GM12878 (cell line): ENCODE results near the gene UST. TPM values are rescaled to one million over a fixed set of nuclear protein-coding genes. Genes with fewer than 3 reads are reported as not detected.

Experiments used
- IKZF1 ChIP-seq: fragments of 450-650 bp; conservative IDR thresholded peaks from 2 replicates; pipeline ENCODE4 v1.6.1; 2017; ENCODE audit warnings: antibody characterized with exemption, mild to moderate bottlenecking
- MYB ChIP-seq: fragments of 150-350 bp; IDR thresholded peaks from 2 replicates; pipeline ENCODE4 v1.6.1; 2014; ENCODE audit warnings: mild to moderate bottlenecking, low read depth, low read length, borderline replicate concordance
- NFYA ChIP-seq: IDR thresholded peaks from 2 replicates; pipeline ENCODE4 v1.6.1; 2011; ENCODE audit warnings: low read depth, mild to moderate bottlenecking, low read length, improper control_type of control experiment, borderline replicate concordance
- RCOR1 ChIP-seq: conservative IDR thresholded peaks from 2 replicates; pipeline ENCODE4 v1.6.1; 2012; ENCODE audit warnings: low read depth, low read length, improper control_type of control experiment
- polyA plus RNA-seq, 11 experiments: library from polyadenylated mRNA; depleted of rRNA in 4 of 11; unstranded in 6 of 11; stranded (reverse) in 5 of 11; fragments of >200 nt; fragmentation: Nextera tagmentation in 4 of 11; fragmentation: Illumina TruSeq in 1 of 11; extraction: Ambion mirVana in 4 of 11; extraction: Trizol in 1 of 11; gene quantifications; 1 replicate in 1 of 11; 2 replicates in 10 of 11; pipeline versions ENCODE4 v1.2.1 to v1.2.3, GENCODE V29; 2011 to 2016; ENCODE audit warnings: inconsistent platforms in 2 of 11, missing spikeins in 2 of 11, low read depth in 1 of 11
- total RNA-seq, 4 experiments: library from RNA; depleted of rRNA in 3 of 4; stranded (reverse); fragments of >200 nt in 3 of 4; fragmentation: Illumina TruSeq in 1 of 4; extraction: Trizol in 1 of 4; gene quantifications; 2 replicates each; pipeline versions ENCODE4 v1.2.1 to v1.2.3, GENCODE V29; 2013 to 2021
- TF ChIP-seq, protein P1 (sequence below): fragments of 450-650 bp; IDR thresholded peaks from 2 replicates; pipeline ENCODE4 v1.6.1; 2016; ENCODE audit warnings: mild to moderate bottlenecking
- TF ChIP-seq, protein P2 (sequence below): fragments of 450-650 bp; IDR thresholded peaks from 2 replicates; pipeline ENCODE4 v1.6.1; 2018; ENCODE audit warnings: mild to moderate bottlenecking, low read depth, moderate library complexity; ENCODE audit not compliant: partially characterized antibody
- TF ChIP-seq, protein P3 (sequence below): fragments of 450-650 bp; IDR thresholded peaks from 2 replicates; pipeline ENCODE4 v1.6.1; 2017; ENCODE audit warnings: low read depth, mild to moderate bottlenecking, moderate library complexity
- TF ChIP-seq, protein P4 (sequence below): fragments of 450-650 bp; IDR thresholded peaks from 2 replicates; pipeline ENCODE4 v1.6.1; 2016; ENCODE audit warnings: mild to moderate bottlenecking, moderate library complexity, borderline replicate concordance
- TF ChIP-seq, protein P5 (sequence below): fragments of 450-650 bp; conservative IDR thresholded peaks from 2 replicates; pipeline ENCODE4 v1.6.1; 2017; ENCODE audit warnings: mild to moderate bottlenecking, moderate library complexity

Gene UST
- total and polyA plus RNA-seq, 10 of the 15 experiments (the other 5 are each of a cell fraction or from before 2014, with no cell fraction given) = 0.74 to 43.3 (median 2.2) TPM

DNA sequence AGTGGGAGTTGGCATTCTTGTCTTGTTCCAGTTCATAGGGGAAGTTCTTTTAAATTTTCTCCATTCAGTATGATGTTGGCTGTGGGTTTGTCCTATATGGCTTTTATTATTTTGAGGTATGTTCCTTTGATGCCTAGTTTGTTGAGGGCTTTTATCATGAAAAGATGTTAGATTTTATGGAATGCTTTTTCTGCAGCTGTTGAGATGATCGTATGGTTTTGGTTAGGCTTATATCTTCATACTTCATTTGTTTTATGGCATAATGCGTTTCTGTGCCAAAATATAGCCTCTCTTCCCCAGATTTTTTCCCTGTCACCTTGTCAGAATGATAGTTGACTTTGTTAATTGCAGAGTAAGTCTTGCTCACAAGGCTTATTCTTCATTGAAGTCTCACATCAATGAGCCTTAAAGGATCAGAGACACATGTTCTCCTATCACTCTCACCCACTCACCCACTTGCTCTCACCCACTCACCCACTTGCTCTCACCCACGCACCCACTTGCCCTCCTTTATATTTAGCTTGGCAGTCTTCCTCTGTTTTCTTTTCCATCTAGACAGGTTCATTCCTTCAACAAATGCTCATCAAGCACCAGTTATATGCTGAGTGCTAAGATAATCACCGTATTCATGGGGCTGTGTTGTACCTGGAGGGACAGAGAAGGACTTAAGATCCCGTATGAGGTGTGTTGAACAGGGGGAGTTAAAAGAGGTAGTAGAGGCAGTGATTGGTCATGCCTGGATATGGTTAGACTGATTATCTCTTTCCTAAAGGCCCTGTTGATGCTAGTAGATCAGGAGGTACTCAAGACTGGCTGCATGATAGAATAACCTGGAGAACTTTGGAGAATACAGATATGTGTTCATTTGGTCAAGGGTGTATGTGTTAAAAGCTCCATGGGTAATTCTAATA lies 19.3 kb downstream of the UST start (continued):
- TF ChIP-seq, protein P1, sequence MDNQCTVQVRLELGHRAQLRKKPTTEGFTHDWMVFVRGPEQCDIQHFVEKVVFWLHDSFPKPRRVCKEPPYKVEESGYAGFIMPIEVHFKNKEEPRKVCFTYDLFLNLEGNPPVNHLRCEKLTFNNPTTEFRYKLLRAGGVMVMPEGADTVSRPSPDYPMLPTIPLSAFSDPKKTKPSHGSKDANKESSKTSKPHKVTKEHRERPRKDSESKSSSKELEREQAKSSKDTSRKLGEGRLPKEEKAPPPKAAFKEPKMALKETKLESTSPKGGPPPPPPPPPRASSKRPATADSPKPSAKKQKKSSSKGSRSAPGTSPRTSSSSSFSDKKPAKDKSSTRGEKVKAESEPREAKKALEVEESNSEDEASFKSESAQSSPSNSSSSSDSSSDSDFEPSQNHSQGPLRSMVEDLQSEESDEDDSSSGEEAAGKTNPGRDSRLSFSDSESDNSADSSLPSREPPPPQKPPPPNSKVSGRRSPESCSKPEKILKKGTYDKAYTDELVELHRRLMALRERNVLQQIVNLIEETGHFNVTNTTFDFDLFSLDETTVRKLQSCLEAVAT = no peak
- TF ChIP-seq, protein P2, sequence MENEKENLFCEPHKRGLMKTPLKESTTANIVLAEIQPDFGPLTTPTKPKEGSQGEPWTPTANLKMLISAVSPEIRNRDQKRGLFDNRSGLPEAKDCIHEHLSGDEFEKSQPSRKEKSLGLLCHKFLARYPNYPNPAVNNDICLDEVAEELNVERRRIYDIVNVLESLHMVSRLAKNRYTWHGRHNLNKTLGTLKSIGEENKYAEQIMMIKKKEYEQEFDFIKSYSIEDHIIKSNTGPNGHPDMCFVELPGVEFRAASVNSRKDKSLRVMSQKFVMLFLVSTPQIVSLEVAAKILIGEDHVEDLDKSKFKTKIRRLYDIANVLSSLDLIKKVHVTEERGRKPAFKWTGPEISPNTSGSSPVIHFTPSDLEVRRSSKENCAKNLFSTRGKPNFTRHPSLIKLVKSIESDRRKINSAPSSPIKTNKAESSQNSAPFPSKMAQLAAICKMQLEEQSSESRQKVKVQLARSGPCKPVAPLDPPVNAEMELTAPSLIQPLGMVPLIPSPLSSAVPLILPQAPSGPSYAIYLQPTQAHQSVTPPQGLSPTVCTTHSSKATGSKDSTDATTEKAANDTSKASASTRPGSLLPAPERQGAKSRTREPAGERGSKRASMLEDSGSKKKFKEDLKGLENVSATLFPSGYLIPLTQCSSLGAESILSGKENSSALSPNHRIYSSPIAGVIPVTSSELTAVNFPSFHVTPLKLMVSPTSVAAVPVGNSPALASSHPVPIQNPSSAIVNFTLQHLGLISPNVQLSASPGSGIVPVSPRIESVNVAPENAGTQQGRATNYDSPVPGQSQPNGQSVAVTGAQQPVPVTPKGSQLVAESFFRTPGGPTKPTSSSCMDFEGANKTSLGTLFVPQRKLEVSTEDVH = no peak
- TF ChIP-seq MYB (no peak), RCOR1 (no peak), NFYA (no peak), IKZF1 (no peak)
- TF ChIP-seq, protein P3, sequence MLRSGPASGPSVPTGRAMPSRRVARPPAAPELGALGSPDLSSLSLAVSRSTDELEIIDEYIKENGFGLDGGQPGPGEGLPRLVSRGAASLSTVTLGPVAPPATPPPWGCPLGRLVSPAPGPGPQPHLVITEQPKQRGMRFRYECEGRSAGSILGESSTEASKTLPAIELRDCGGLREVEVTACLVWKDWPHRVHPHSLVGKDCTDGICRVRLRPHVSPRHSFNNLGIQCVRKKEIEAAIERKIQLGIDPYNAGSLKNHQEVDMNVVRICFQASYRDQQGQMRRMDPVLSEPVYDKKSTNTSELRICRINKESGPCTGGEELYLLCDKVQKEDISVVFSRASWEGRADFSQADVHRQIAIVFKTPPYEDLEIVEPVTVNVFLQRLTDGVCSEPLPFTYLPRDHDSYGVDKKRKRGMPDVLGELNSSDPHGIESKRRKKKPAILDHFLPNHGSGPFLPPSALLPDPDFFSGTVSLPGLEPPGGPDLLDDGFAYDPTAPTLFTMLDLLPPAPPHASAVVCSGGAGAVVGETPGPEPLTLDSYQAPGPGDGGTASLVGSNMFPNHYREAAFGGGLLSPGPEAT = no peak
- TF ChIP-seq, protein P4, sequence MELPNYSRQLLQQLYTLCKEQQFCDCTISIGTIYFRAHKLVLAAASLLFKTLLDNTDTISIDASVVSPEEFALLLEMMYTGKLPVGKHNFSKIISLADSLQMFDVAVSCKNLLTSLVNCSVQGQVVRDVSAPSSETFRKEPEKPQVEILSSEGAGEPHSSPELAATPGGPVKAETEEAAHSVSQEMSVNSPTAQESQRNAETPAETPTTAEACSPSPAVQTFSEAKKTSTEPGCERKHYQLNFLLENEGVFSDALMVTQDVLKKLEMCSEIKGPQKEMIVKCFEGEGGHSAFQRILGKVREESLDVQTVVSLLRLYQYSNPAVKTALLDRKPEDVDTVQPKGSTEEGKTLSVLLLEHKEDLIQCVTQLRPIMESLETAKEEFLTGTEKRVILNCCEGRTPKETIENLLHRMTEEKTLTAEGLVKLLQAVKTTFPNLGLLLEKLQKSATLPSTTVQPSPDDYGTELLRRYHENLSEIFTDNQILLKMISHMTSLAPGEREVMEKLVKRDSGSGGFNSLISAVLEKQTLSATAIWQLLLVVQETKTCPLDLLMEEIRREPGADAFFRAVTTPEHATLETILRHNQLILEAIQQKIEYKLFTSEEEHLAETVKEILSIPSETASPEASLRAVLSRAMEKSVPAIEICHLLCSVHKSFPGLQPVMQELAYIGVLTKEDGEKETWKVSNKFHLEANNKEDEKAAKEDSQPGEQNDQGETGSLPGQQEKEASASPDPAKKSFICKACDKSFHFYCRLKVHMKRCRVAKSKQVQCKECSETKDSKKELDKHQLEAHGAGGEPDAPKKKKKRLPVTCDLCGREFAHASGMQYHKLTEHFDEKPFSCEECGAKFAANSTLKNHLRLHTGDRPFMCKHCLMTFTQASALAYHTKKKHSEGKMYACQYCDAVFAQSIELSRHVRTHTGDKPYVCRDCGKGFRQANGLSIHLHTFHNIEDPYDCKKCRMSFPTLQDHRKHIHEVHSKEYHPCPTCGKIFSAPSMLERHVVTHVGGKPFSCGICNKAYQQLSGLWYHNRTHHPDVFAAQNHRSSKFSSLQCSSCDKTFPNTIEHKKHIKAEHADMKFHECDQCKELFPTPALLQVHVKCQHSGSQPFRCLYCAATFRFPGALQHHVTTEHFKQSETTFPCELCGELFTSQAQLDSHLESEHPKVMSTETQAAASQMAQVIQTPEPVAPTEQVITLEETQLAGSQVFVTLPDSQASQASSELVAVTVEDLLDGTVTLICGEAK = no peak
- TF ChIP-seq, protein P5, sequence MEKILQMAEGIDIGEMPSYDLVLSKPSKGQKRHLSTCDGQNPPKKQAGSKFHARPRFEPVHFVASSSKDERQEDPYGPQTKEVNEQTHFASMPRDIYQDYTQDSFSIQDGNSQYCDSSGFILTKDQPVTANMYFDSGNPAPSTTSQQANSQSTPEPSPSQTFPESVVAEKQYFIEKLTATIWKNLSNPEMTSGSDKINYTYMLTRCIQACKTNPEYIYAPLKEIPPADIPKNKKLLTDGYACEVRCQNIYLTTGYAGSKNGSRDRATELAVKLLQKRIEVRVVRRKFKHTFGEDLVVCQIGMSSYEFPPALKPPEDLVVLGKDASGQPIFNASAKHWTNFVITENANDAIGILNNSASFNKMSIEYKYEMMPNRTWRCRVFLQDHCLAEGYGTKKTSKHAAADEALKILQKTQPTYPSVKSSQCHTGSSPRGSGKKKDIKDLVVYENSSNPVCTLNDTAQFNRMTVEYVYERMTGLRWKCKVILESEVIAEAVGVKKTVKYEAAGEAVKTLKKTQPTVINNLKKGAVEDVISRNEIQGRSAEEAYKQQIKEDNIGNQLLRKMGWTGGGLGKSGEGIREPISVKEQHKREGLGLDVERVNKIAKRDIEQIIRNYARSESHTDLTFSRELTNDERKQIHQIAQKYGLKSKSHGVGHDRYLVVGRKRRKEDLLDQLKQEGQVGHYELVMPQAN = no peak
